K562 (cell line): ENCODE data around the gene ATP6V0C. TPM values are rescaled to one million over a fixed set of nuclear protein-coding genes. Genes with fewer than 3 reads are reported as not detected.

Source experiments
- CBFB ChIP-seq: sonication (generic); formaldehyde crosslinking; IDR thresholded peaks from 2 replicates; pipeline ENCODE4 v1.4.0; 2020; ENCODE audit warnings: mild to moderate bottlenecking, missing genetic modification reagents
- CHD4 ChIP-seq: fragments of 200-600 bp; sonication (generic); IDR thresholded peaks from 3 replicates; pipeline ENCODE4 v1.6.1; 2012; ENCODE audit warnings: low read depth, mild to moderate bottlenecking, mixed read lengths, low read length, inconsistent platforms; ENCODE audit not compliant: insufficient read depth, insufficient replicate concordance, poor library complexity, severe bottlenecking
- ETS2 ChIP-seq: IDR thresholded peaks from 2 replicates; pipeline ENCODE4 v1.6.1; 2016; ENCODE audit warnings: borderline replicate concordance, missing genetic modification characterization, mild to moderate bottlenecking, moderate library complexity, missing compliant biosample characterization; ENCODE audit not compliant: poor library complexity, severe bottlenecking
- GABPA ChIP-seq: fragments of 200-800 bp; sonication (Bioruptor generic); conservative IDR thresholded peaks from 2 replicates; pipeline ENCODE4 v1.6.1; 2016; ENCODE audit warnings: low read depth, missing genetic modification characterization, missing compliant biosample characterization
- L3MBTL2 ChIP-seq: fragments of 450-650 bp; IDR thresholded peaks from 2 replicates; pipeline ENCODE4 v1.6.1; 2016; ENCODE audit warnings: mild to moderate bottlenecking, moderate library complexity
- MAZ ChIP-seq, 2 experiments: fragments of 450-650 bp in 1 of 2; sonication (generic) in 1 of 2; formaldehyde crosslinking; IDR thresholded peaks in 1 of 2; conservative IDR thresholded peaks in 1 of 2; 2 replicates each; pipeline versions ENCODE4 v1.4.0 to v1.5.0; 2020; ENCODE audit warnings: mild to moderate bottlenecking in 1 of 2, missing genetic modification reagents in 1 of 2
- PHF8 ChIP-seq: fragments of 200-600 bp; sonication (generic); IDR thresholded peaks from 2 replicates; pipeline ENCODE4 v1.6.1; 2012; ENCODE audit warnings: mixed run types, mild to moderate bottlenecking, inconsistent platforms, low read length, moderate library complexity, borderline replicate concordance
- SIN3B ChIP-seq: fragments of 450-650 bp; IDR thresholded peaks from 2 replicates; pipeline ENCODE4 v1.6.1; 2017; ENCODE audit warnings: low read depth, mild to moderate bottlenecking, moderate library complexity
- SMAD4 ChIP-seq: fragments of 250-450 bp; sonication (Bioruptor Pico); conservative IDR thresholded peaks from 2 replicates; pipeline ENCODE4 v1.8.0; 2021; ENCODE audit warnings: inconsistent platforms, mild to moderate bottlenecking, moderate library complexity
- XRCC5 ChIP-seq: fragments of 200-400 bp; formaldehyde crosslinking; IDR thresholded peaks from 2 replicates; pipeline ENCODE4 v1.6.1; 2017; ENCODE audit warnings: low read depth, mild to moderate bottlenecking, low read length
- YY1 ChIP-seq, 3 experiments: IDR thresholded peaks; 2 replicates each; pipeline ENCODE4 v1.6.1; 2011; ENCODE audit warnings: low read length in 2 of 3, mild to moderate bottlenecking in 2 of 3, moderate library complexity in 2 of 3, borderline replicate concordance in 1 of 3, control low read depth in 1 of 3, low read depth in 1 of 3; ENCODE audit not compliant: insufficient read depth in 3 of 3, insufficient replicate concordance in 2 of 3, control insufficient read depth in 1 of 3, insufficient read length in 1 of 3; ENCODE audit errors: extremely low read depth in 1 of 3
- ZNF583 ChIP-seq: fragments of 250-450 bp; sonication (Bioruptor Pico); IDR thresholded peaks from 2 replicates; pipeline ENCODE4 v1.4.0; 2020
- polyA plus RNA-seq, 8 experiments: library from polyadenylated mRNA; depleted of rRNA in 4 of 8; stranded (reverse) in 5 of 8; unstranded in 3 of 8; fragments of >200 nt; fragmentation: Nextera tagmentation in 2 of 8; fragmentation: Illumina TruSeq in 1 of 8; extraction: Ambion mirVana in 2 of 8; extraction: Trizol in 1 of 8; gene quantifications; 2 replicates each; pipeline versions ENCODE4 v1.2.1 to v1.2.3, GENCODE V29; 2011 to 2014; ENCODE audit warnings: inconsistent platforms in 1 of 8, missing spikeins in 1 of 8
- total RNA-seq, 7 experiments: library from RNA; depleted of rRNA in 6 of 7; stranded (reverse); fragments of >200 nt in 6 of 7; fragmentation: Illumina TruSeq in 2 of 7; extraction: Trizol in 2 of 7; gene quantifications; 2 replicates each; pipeline versions ENCODE4 v1.2.1 to v1.2.3, GENCODE V29; 2011 to 2021; ENCODE audit warnings: low replicate concordance in 1 of 7
- TF ChIP-seq, protein P1 (sequence below): fragments of 250-450 bp; sonication (Bioruptor Pico); IDR thresholded peaks from 2 replicates; pipeline ENCODE4 v1.6.1; 2021; ENCODE audit warnings: mild to moderate bottlenecking
- TF ChIP-seq, protein P2 (sequence below): fragments of 200-800 bp; sonication (Bioruptor generic); IDR thresholded peaks from 2 replicates; pipeline ENCODE4 v1.6.1; 2017; ENCODE audit warnings: missing genetic modification characterization, missing compliant biosample characterization
- TF ChIP-seq, protein P3 (sequence below): fragments of 450-650 bp; IDR thresholded peaks from 2 replicates; pipeline ENCODE4 v1.6.1; 2016
- TF ChIP-seq, protein P4 (sequence below): IDR thresholded peaks from 3 replicates; pipeline ENCODE4 v1.6.1; 2011; ENCODE audit warnings: borderline replicate concordance, mild to moderate bottlenecking, moderate library complexity; ENCODE audit not compliant: insufficient read length; ENCODE audit errors: extremely low read depth
- TF ChIP-seq, protein P5 (sequence below): fragments of 450-650 bp; IDR thresholded peaks from 2 replicates; pipeline ENCODE4 v1.6.1; 2016; ENCODE audit warnings: antibody characterized with exemption

The ATP6V0C gene
- total and polyA plus RNA-seq, 9 of the 15 experiments (the other 6 are each of a cell fraction or from before 2014, with no cell fraction given) = 2.9 to 228 (median 22.7) TPM

DNA sequence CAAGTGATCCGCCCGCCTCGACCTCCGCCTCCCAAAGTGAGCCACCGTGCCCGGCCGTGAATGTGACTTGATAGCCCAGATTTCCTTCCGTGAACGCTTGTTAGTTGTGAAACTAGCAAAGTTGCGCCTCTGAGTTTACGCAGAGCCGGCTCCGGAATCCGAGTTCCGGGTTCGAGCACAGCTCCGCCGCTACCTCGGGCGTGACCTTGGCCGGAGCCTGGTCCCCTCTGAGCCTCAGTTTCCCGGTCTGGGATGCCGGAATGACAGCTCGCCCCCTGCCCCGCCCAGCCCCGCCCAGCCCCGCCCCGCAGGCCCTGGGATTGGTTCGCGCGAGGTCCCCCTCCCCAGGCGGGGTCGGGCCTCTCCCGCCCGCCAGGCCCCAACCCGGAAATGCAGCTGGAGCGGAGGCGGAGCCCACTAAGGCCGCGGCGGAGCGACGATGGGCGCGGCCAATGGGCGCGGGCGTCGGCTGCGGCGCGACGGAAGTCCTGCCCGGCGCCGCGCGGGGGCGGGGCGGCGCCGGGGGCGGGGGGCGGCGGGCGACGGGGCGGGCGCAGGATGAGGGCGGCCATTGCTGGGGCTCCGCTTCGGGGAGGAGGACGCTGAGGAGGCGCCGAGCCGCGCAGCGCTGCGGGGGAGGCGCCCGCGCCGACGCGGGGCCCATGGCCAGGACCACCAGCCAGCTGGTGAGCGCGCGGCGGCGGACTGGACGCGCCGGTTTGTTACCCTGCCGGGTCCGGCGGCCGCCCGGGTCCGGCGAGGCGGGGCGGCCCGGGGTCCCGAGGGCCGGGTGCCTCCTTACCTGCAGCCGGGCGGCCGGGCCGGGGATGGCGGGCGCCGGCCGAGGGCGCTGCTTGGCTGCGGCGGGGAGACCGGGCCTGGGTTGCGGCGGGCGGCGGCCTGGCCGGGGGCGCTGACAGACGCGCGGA lies 24.0 kb downstream of the ATP6V0C start, which contains the start of gene PDPK1 (continued):
- no peak for TF ChIP-seq CHD4
- peak; percentile 65 to 92 (median 89) for TF ChIP-seq YY1 (IDR thresholded peaks at IDR 0.05; ENCODE audit: borderline replicate concordance in 1 of 3, control insufficient read depth in 1 of 3, extremely low read depth in 1 of 3, insufficient read depth in 3 of 3, insufficient read length in 1 of 3, insufficient replicate concordance in 2 of 3, low read depth in 1 of 3, low read length in 2 of 3)
- TF ChIP-seq SMAD4 = peak; percentile 79
- TF ChIP-seq, protein P1, sequence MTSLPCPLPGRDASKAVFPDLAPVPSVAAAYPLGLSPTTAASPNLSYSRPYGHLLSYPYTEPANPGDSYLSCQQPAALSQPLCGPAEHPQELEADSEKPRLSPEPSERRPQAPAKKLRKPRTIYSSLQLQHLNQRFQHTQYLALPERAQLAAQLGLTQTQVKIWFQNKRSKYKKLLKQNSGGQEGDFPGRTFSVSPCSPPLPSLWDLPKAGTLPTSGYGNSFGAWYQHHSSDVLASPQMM (CRISPR knock-in tag) = no peak
- TF ChIP-seq, protein P2, sequence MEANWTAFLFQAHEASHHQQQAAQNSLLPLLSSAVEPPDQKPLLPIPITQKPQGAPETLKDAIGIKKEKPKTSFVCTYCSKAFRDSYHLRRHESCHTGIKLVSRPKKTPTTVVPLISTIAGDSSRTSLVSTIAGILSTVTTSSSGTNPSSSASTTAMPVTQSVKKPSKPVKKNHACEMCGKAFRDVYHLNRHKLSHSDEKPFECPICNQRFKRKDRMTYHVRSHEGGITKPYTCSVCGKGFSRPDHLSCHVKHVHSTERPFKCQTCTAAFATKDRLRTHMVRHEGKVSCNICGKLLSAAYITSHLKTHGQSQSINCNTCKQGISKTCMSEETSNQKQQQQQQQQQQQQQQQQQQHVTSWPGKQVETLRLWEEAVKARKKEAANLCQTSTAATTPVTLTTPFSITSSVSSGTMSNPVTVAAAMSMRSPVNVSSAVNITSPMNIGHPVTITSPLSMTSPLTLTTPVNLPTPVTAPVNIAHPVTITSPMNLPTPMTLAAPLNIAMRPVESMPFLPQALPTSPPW (CRISPR knock-in tag) = peak; percentile 98
- no peak for TF ChIP-seq ETS2 (tag)
- TF ChIP-seq XRCC5 = no peak
- no peak for TF ChIP-seq ZNF583 (CRISPR knock-in tag)
- TF ChIP-seq, protein P3, sequence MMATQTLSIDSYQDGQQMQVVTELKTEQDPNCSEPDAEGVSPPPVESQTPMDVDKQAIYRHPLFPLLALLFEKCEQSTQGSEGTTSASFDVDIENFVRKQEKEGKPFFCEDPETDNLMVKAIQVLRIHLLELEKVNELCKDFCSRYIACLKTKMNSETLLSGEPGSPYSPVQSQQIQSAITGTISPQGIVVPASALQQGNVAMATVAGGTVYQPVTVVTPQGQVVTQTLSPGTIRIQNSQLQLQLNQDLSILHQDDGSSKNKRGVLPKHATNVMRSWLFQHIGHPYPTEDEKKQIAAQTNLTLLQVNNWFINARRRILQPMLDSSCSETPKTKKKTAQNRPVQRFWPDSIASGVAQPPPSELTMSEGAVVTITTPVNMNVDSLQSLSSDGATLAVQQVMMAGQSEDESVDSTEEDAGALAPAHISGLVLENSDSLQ = peak; percentile 92
- TF ChIP-seq, protein P4, sequence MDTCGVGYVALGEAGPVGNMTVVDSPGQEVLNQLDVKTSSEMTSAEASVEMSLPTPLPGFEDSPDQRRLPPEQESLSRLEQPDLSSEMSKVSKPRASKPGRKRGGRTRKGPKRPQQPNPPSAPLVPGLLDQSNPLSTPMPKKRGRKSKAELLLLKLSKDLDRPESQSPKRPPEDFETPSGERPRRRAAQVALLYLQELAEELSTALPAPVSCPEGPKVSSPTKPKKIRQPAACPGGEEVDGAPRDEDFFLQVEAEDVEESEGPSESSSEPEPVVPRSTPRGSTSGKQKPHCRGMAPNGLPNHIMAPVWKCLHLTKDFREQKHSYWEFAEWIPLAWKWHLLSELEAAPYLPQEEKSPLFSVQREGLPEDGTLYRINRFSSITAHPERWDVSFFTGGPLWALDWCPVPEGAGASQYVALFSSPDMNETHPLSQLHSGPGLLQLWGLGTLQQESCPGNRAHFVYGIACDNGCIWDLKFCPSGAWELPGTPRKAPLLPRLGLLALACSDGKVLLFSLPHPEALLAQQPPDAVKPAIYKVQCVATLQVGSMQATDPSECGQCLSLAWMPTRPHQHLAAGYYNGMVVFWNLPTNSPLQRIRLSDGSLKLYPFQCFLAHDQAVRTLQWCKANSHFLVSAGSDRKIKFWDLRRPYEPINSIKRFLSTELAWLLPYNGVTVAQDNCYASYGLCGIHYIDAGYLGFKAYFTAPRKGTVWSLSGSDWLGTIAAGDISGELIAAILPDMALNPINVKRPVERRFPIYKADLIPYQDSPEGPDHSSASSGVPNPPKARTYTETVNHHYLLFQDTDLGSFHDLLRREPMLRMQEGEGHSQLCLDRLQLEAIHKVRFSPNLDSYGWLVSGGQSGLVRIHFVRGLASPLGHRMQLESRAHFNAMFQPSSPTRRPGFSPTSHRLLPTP = peak; percentile 28
- TF ChIP-seq, protein P5, sequence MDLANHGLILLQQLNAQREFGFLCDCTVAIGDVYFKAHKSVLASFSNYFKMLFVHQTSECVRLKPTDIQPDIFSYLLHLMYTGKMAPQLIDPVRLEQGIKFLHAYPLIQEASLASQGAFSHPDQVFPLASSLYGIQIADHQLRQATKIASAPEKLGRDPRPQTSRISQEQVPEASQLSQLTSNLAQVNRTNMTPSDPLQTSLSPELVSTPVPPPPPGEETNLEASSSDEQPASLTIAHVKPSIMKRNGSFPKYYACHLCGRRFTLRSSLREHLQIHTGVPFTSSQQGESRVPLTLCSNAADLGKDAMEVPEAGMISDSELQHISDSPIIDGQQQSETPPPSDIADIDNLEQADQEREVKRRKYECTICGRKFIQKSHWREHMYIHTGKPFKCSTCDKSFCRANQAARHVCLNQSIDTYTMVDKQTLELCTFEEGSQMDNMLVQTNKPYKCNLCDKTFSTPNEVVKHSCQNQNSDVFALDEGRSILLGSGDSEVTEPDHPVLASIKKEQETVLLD = no peak
- peak; percentile 97 for TF ChIP-seq GABPA
- TF ChIP-seq MAZ (CRISPR knock-in tag; conservative IDR thresholded peaks at IDR 0.05 in 1 of 2, IDR thresholded peaks at IDR 0.05 in 1 of 2) = peak; percentile 66 to 80; a peak in 3 of 4 replicates
- TF ChIP-seq SIN3B = peak; percentile 74
- TF ChIP-seq L3MBTL2 = peak; percentile 23; the same call in 1 of the 2 replicates
- no peak for TF ChIP-seq CBFB (CRISPR knock-in tag)
- TF ChIP-seq PHF8 = peak; percentile 81; the same call in 1 of the 2 replicates
